Stimulated activated CD4-positive, alpha-beta T cell treated with anti-CD3 and anti-CD28 coated beads, TNF-alpha, amount 100 ng/mL, for 4 hours (primary cell): ENCODE data around the gene SERPINB10.

Source experiments
- DNase-seq, 3 experiments: peaks; one replicate each; pipeline ENCODE4 v3.0.0-alpha.2; 2020; ENCODE audit warnings: low read depth in 3 of 3

Gene SERPINB10

DNA sequence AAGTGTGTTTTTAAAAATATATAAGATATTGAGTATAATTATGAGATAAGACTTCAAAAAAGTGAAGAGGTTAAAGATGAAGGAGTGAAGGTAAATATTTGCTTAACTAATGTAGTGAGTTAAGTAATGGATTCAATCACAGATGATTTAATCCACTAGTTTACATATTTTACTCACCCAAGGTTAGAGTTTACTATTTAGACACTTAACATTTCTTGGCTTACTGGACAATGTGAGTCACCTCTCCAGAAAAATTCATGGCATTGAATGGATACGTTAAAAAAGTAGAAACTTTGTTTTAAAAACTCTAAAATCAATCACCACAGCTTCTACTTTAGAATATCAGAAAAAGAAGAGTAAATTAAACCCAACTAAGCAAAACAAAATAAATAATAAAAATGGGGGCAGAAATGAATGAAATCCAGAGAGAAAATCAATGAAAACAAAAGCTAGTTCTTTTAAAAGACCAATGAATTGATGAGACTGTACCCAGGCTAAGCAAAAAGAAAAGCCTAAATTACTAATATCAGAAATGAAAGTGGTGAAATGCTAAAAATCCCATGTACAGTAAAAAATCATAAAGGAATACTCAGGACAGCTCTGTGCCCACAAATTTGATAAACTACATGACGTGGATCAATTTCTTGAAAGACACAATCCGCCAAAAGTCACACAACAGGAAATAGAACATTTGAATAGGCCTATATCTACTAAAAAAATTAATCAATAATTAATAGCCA is 39.5 kb downstream of the SERPINB10 start:
- DNase-seq: no peak

- DNase-seq: no peak
Observed at GRCh38 chr18:63949068-63949737, 41.4 kb downstream of the SERPINB10 start, which contains the start of gene HMSD. TSS of gene HMSD (plus strand) at chr18:63949301. CDS start at chr18:63953456, 4,155 bp downstream.

GRCh38 chr18:63951302-63951705 is 43.5 kb downstream of the SERPINB10 start:
- no peak for DNase-seq

DNA sequence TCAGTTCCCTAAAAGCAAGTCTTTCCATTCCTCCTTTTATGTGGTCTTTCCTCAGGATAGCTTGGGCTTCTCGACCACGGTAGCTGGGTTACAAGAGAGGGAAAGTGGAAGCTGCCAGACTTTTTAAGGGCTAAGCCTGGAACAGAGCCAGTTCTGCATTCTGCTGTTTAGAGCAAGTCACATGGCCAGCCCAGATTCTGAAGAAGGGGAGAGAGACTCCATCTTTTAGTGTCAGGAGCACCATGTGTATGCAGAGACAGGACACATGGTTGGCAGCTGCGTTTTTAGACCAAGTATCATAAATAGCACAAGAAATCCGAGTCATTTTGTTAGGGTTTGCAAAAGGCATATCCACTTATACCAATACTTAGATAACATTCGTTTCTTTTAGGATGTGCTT is 46.1 kb downstream of the SERPINB10 start:
- DNase-seq: no peak

GRCh38 chr18:63956755-63957154 is 49.0 kb downstream of the SERPINB10 start:
- DNase-seq: no peak

- DNase-seq: no peak
Observed at GRCh38 chr18:63960891-63961290, 53.1 kb downstream of the SERPINB10 start.

DNA sequence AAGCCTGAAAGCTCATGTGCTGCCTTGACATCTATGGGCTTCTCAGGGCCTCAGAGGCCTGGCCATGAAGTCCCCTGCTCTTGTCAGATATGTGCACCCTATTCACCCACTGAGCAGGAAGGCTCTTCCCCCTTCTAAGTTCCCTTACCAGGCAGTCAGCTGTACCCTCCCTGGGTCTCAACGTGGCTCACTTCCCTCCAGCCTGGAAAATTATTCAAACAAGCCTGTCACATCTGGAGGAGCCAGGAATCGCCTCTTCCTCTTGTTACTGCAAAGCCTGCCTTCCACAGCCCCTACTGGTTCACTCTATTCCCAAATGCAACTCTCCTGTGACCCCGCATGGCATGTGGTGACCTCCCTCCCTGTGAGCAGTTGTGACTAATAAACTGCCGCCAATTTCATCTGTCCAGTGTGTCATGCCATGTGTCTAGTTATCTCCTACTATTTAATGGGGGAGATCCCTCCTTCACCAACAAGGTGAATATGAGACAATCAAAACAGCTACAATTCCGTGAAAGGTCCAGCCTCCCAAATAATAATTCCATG is 53.8 kb downstream of the SERPINB10 start:
- no peak for DNase-seq

DNA sequence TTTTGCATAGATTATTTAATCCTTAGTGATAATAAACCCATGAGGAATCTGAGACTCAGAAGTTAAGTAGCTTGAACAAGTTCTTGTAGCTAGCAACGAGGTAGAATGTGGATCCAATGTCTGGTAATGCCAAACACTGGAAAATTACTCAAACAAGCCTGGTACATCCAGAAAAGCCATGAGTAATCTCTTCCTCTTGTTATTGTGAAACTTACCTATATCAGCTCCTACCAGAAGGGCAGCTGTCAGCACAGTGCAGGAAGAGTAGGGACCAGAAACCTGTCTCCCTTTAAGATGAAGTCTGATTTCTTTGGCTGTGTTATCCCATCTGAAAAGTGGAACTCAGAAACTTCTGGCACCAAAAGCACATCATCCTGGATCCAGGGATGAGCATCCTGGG is 54.4 kb downstream of the SERPINB10 start:
- no peak for DNase-seq

DNA sequence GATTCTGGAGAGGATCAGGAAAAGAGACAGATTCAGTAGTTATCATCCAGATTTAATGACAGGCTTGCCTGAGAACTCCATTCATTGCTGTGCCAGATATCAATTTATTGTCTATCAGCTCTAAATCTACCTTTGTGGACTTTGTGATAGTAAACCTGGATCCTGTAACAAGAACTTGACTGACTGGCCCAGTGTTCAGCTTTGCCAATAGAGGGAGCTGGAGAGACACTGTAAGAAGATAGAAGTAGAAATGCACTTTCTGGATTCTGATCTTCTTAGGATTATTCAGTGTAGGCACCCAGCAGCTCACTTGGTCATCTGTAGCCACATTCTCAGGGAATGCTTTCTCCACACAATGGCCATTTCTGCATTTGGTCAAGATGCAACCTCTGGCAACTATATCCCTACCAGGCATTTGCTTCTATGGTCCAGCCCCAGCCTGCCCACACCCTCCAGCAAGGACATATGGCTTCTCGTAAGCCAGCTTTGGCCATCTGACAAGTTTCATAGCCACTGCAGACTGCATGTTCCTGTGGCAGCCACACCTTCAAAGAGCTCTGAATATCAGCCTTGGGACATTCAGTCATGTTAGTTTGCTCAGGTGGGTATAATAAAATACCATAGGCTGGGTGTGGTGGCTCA is 56.0 kb downstream of the SERPINB10 start:
- DNase-seq: peak in 1 of 3 experiments; percentile 24

DNA sequence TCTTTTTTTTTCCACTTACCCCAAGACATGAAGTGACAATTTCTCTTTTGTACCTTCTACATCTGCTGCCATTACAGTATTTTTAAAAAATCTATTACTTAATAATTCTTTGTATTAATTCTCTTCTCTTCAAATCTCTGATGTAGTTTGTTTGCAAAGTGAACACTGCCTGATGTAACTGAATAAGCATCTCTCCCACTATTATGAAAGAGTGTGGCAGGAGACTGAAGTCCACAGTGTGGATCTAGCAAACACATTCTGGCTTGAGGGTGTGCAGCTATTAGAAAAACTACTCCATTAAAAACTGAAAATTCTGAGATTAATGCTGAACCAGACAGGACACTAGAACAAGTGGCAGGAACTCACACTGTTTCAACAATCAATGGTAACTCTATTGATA is 57.1 kb downstream of the SERPINB10 start:
- no peak for DNase-seq

- no peak for DNase-seq
Observed at GRCh38 chr18:63965716-63966330, 58.1 kb downstream of the SERPINB10 start.

DNA sequence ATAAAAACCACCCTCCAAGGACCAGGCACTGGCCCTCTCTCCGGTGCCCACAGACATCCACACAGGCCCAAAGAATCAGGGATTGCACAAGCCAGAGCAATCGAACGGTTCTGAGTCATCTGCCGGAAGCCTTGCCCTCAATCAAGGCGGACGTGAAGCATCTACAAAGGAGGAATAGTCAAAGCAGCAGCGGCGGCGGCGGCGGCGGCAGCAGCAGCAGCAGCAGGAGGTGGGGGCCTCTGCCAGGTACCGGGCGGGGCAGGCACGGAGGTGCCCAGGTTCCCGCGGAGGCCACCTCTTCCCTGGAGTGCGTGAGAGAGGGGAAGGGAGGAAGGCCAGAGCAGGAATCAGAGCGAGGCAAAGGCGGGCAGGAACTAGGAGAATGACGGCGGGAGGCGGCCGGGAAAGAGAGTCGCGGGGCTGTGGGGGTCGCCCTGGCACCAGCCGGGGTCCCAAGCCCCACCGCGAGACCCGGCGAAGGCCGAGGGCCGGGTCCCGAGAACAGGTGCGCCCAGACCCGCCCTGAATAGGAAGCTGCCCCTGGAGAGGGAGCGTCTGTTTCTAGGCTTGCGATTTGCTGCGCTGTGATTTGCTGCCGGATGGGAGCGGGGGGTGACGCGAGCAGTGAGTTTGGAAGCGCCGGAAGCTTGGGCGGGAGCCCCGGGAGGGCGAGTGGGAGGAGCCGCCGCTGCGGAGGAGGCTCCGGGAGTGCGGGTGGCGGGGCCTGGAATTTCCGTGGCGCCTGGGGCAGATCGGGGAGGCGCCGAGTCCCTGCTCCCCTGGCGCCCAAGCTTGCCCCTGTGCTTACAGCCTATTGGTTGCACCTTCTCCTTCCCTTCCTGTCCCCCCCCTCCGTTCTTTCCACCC is 62.4 kb downstream of the SERPINB10 start, which contains the start of gene SERPINB8:
Gene SERPINB8 (plus strand): TSS at position 140 of the 867 bp plus-strand sequence. CDS start 8,228 bp downstream, outside the sequence.
- peak; percentile 58 to 67 (median 65) for DNase-seq

- no peak for DNase-seq
Observed at GRCh38 chr18:63970809-63971205, 63.0 kb downstream of the SERPINB10 start.

DNA sequence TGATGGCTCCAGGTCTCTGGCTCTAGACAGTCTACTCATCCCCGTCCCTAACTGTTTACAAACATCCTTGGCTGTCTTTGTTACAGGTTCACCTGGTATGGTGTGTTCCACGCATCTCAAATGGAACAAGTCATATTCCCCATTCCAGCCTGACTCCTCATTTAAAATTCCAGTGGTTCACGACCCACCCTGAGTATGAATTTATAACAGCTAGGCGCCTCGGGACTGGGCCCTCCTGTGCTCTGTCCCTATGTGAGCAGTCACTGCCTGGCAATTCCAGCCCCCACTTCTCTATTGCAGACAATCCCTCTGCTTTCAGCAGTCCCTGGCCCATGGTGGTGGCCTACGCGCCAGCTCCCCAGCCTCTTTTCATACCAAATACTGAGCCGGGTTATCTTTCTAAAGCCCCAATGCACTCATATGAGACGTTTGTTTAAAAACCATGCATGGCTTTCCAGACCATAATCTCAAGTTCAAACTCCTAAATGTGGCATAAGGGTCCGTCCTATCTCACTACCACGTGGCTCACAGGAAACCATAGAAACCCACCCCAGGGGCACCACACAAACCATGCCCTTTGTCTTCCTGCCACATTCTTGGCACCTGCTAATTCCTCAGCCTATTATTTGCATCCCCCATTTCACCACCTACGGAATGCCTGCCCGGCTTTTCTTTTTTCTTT is 63.7 kb downstream of the SERPINB10 start:
- no peak for DNase-seq

DNA sequence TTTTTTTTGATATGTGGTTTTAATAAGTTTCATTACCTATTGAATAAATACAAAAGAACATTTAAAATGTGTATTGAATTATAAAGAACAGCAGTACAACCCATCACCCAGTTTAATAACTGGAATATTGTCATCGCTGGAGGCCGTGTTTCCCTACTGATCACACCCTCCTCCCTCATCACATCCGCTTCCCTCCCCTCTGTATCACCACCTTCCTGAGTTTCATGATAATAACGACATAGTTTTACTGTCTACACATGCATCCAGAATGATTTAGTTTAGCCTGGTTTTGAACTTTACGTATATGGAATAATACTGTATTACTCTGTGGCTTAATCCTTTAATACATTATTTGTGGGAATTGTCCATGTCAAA is 64.2 kb downstream of the SERPINB10 start:
- no peak for DNase-seq

DNA sequence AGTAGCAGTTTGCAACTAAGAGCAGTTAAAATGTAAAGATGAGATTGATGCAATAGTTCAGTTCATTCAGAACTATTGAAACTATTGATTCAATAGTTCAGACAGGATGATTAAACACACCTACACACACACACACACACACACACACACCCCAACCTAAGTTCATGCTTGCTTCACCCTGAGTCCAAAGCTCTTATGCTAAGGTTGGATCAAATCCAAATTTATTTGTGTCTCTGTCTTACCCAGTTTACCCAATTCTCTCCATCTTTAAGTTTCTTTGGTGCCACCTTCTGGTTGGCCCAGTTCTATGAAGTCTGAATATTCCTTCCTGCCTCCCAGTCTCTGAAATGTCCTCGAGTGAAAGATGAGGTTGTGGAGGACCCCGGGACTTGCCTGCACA is 67.2 kb downstream of the SERPINB10 start:
- DNase-seq: no peak

DNA sequence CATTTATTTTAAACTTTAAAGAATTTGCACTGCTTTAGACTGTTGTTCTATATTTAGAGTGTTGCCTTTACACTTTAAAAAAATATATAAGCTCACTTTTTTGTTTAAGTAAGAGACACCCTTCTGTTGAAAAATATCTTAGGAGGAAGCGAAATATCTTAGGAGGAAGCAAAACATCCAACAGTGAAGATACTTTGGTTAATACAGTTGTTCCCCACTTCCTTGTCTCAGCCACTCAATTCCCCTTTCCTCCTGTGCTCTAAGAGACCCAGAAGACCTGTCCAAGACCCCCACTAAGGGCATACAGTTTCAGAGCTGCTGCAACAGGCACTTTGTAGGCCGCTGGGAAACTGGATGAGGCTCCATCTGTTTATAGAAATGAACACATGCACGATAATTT is 67.9 kb downstream of the SERPINB10 start:
- no peak for DNase-seq

GRCh38 chr18:63977040-63977439 is 69.3 kb downstream of the SERPINB10 start:
- no peak for DNase-seq

GRCh38 chr18:63979409-63979920 is 71.7 kb downstream of the SERPINB10 start:
- no peak for DNase-seq

- DNase-seq: no peak
Observed at GRCh38 chr18:63980027-63980426, 72.3 kb downstream of the SERPINB10 start.
